ENCODE data around the gene TGM4. TPM values are rescaled to one million over a fixed set of nuclear protein-coding genes. Genes with fewer than 3 reads are reported as not detected.
A peak's percentile ranks its signal among the peaks of the same experiment; 100 is the strongest.

Gene TGM4
- total and polyA plus RNA-seq, 5 donors = not detected

GRCh38 chr3:44915702-44916438 lies 41.5 kb downstream of the TGM4 start:
- DNase-seq = peak in 1 of 3 donors; percentile 25
- WGBS = 44% methylated on average over 8 of the region's 8 CpGs
- no peaks in the 10 kb centered on the region for H3K27me3 ChIP-seq (ENCODE audit: control insufficient read depth, insufficient read depth)
- H3K4me1 ChIP-seq (ENCODE audit: control insufficient read depth, insufficient read depth, low read length) = no peaks in the 10 kb centered on the region
- no peaks in the 10 kb centered on the region for H3K9me3 ChIP-seq (ENCODE audit: control insufficient read depth, low read length)
- H3K4me3 ChIP-seq (ENCODE audit: low read length) = no peak overlapping the region
- no peak overlapping the region for H3K27ac ChIP-seq (ENCODE audit: low read length)
- peak; percentile 20 to 48 for ATAC-seq
- intact Hi-C loops (cut with DNase I) = no loop called here

- Histone ChIP-seq H3K9me3 (ENCODE audit: control insufficient read depth, low read length) (no peaks in the 10 kb centered on the region), H3K27me3 (ENCODE audit: control insufficient read depth, insufficient read depth) (no peaks in the 10 kb centered on the region), H3K4me1 (ENCODE audit: control insufficient read depth, insufficient read depth, low read length) (no peaks in the 10 kb centered on the region), H3K4me3 (ENCODE audit: low read length) (no peak overlapping the region), H3K27ac (ENCODE audit: low read length) (no peak overlapping the region)
- intact Hi-C loops (cut with DNase I) = no loop called here
- no peak for ATAC-seq
- no peak for DNase-seq
- WGBS = 93% methylated on average over 12 of the region's 12 CpGs
Observed at GRCh38 chr3:44918087-44918486, 43.7 kb downstream of the TGM4 start.

DNA sequence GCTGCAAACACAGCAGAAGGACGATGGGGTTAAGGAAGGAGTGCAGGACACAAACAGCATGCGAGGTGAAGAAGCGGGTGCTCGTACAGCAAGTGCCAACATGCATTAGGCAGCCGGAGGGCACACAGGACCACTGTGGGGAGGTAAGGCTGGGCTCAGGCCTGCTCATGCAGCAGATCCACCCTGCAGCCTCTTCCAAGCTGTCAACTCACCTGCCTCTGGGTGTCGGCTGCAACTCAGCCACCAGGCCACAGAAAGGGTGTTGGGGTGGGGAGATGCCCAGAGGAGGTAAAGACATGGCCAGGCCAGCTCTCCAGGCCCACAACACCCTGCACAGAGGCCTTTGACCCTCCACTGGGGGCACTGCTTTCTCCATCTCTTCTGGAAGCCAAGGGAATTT lies 44.2 kb downstream of the TGM4 start:
- no peak for ATAC-seq
- H3K4me3 ChIP-seq (ENCODE audit: low read length) = no peak overlapping the region
- H3K27me3 ChIP-seq (ENCODE audit: control insufficient read depth, insufficient read depth) = no peaks in the 10 kb centered on the region
- H3K27ac ChIP-seq (ENCODE audit: low read length) = no peak overlapping the region
- no peak for DNase-seq
- no peaks in the 10 kb centered on the region for H3K9me3 ChIP-seq (ENCODE audit: control insufficient read depth, low read length)
- intact Hi-C loops (cut with DNase I) = no loop called here
- 90% methylated on average over 6 of the region's 6 CpGs for WGBS
- no peaks in the 10 kb centered on the region for H3K4me1 ChIP-seq (ENCODE audit: control insufficient read depth, insufficient read depth, low read length)

DNA sequence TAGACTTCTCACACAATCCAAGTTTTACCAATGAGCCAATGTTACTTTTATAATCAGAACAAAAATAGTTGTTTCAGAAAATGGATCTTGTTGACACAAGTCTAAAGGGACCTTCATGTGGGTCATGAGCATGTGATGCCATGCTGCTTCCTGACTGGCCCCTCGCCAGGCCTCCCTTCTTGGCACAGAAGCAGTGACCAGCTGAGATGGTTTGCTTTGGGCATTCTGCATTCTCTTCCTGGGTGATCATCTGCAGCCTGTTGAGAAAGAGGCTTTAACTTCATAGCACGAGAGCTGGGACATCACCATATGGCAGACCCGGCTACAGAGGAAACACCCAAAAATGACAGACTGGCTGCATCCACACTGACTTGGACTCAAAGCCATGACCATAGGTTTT lies 45.7 kb downstream of the TGM4 start:
- DNase-seq (no peak), ATAC-seq (no peak)
- Histone ChIP-seq H3K4me3 (ENCODE audit: low read length) (no peak overlapping the region), H3K9me3 (ENCODE audit: control insufficient read depth, low read length) (no peaks in the 10 kb centered on the region), H3K27ac (ENCODE audit: low read length) (no peak overlapping the region), H3K27me3 (ENCODE audit: control insufficient read depth, insufficient read depth) (no peaks in the 10 kb centered on the region), H3K4me1 (ENCODE audit: control insufficient read depth, insufficient read depth, low read length) (no peaks in the 10 kb centered on the region)
- 95% methylated on average over 3 of the region's 3 CpGs for WGBS
- intact Hi-C loops (cut with DNase I) = no loop called here

DNA sequence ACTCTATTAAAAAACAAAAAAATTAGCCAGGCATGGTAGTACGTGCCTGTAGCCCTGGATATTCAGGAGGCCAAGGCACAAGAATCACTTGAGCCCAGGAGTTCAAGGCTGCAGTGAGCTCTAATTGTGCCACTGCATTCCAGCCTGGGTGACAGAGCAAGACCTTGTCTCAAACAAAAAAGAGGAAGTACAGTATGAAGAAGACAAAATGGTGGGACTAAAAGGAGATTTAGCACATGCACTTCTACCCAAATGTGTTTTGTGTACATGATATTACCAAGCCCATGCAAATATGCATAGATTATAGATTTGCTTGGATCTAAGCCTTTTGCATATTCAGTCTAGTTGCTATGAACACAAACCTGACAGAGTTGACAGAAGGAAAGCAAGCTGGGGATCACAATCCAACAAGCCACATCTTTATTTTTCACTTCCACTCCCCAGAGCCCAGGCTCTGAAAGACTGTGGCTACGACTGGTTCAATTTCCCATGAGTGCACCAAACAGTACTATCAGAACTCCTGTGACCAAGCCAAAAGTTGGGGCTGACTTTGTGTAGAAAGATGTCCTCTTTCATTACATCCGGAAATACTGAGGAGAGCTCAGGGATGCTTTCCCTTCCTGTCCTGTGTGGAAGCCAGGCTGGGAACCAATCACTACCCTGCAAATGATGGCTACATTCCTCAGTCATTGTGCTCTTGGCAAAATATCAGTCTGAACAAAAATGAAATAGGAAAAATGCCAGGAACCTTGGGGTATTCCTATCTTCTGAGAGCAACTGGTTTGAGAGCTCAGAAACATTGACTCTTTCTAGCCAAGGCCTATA lies 49.4 kb downstream of the TGM4 start:
- H3K4me3 ChIP-seq (ENCODE audit: low read length) = no peak overlapping the region
- intact Hi-C loops (cut with DNase I) = no loop called here
- WGBS = 59% methylated on average over 3 of the region's 3 CpGs

DNA sequence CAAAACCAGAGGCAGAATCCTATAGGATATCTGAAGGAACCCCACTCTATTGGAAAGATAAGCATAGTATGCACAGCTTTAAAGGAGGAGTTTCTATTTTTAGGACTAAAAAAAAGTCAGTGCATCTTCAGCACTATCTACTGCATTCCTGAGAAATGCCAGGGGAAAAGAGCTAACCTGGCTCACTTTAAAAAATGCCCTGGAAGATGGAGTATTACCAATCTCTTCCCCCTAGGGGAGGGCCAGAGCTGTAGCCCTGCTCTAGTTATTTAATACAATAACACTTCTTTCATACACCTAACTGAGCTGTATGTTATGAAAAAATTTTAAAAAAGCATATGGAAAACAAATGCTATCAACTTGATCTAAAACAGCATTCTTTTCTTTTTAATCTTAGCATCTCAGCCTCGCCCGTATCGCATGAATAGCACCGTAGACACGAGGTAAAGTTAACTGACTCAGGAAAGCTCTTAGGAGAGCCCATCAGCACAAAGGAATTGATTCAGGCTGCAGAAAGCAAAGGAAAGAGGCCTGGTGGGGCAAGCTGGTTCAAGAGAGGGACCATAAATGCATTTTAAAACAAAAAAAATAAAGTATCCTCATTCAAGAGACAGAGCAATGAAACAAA lies 50.2 kb downstream of the TGM4 start:
- Histone ChIP-seq H3K27me3 (ENCODE audit: control insufficient read depth, insufficient read depth) (no peaks in the 10 kb centered on the region), H3K9me3 (ENCODE audit: control insufficient read depth, low read length) (no peaks in the 10 kb centered on the region), H3K4me1 (ENCODE audit: control insufficient read depth, insufficient read depth, low read length) (no peaks in the 10 kb centered on the region), H3K4me3 (ENCODE audit: low read length) (no peak overlapping the region), H3K27ac (ENCODE audit: low read length) (no peak overlapping the region)
- intact Hi-C loops (cut with DNase I) = no loop called here
- 74% methylated on average over 5 of the region's 5 CpGs for WGBS
- ATAC-seq (no peak), DNase-seq (no peak)

More for the DNA sequence above, 49.4 kb downstream of the TGM4 start:
- Histone ChIP-seq H3K9me3 (ENCODE audit: control insufficient read depth, low read length) (no peaks in the 10 kb centered on the region), H3K27me3 (ENCODE audit: control insufficient read depth, insufficient read depth) (no peaks in the 10 kb centered on the region), H3K27ac (ENCODE audit: low read length) (no peak overlapping the region), H3K4me1 (ENCODE audit: control insufficient read depth, insufficient read depth, low read length) (no peaks in the 10 kb centered on the region)
- DNase-seq (no peak), ATAC-seq (peak in 1 of 2 donors; percentile 37)

DNA sequence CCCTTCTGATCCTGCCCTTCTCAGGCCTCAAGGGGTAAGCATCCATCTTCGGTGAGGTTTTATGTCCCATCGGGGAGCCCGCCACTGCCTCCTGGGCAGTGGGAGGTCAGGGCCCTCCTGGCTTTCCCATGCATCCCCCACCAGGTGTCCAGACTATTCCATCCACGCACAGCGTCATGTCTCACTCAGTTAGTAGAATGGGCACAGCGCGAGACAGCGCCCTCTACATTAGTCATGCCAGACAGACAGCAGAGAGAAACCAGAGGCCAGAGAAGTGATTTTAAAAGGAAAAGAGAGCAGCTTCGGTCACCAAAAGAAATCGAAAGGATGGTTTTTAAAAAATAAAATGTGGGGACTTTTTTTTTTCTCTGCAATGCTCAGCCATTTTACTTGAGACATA lies 51.8 kb downstream of the TGM4 start:
- H3K4me1 ChIP-seq (ENCODE audit: control insufficient read depth, insufficient read depth, low read length) = no peaks in the 10 kb centered on the region
- intact Hi-C loops (cut with DNase I) = no loop called here
- no peak overlapping the region for H3K27ac ChIP-seq (ENCODE audit: low read length)
- DNase-seq (no peak), ATAC-seq (no peak)
- no peaks in the 10 kb centered on the region for H3K9me3 ChIP-seq (ENCODE audit: control insufficient read depth, low read length)
- 94% methylated on average over 10 of the region's 10 CpGs for WGBS
- H3K27me3 ChIP-seq (ENCODE audit: control insufficient read depth, insufficient read depth) = no peaks in the 10 kb centered on the region
- H3K4me3 ChIP-seq (ENCODE audit: low read length) = no peak overlapping the region

GRCh38 chr3:44926921-44927320 lies 52.5 kb downstream of the TGM4 start:
- intact Hi-C loops (cut with DNase I) = no loop called here

DNA sequence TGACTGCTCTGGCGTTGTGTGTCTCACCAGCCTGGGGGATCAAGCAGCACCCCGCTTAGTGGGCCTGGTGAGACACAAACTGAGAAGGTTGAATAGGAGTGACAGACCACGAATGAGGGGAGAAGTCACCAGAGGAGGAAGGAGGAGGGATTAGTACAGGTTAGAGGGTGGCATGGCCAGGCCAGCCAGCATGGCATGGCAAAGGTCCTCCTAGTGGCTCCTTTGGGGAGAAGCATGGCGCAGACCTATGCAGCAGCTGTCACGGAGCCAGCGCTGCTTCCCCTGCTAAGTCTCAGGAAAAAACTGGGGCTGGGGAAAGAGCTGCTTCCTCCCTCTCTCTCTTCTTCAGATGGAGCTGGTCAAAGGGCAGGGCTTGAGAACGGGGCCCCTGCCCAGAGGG lies 53.0 kb downstream of the TGM4 start:
- H3K4me3 ChIP-seq (ENCODE audit: low read length) = no peak overlapping the region
- DNase-seq = no peak
- WGBS = 95% methylated on average over 7 of the region's 7 CpGs
- no peaks in the 10 kb centered on the region for H3K9me3 ChIP-seq (ENCODE audit: control insufficient read depth, low read length)
- ATAC-seq = no peak
- H3K27ac ChIP-seq (ENCODE audit: low read length) = no peak overlapping the region
- no peaks in the 10 kb centered on the region for H3K4me1 ChIP-seq (ENCODE audit: control insufficient read depth, insufficient read depth, low read length)
- no peaks in the 10 kb centered on the region for H3K27me3 ChIP-seq (ENCODE audit: control insufficient read depth, insufficient read depth)
- intact Hi-C loops (cut with DNase I) = no loop called here

More at GRCh38 chr3:44926921-44927320, 52.5 kb downstream of the TGM4 start:
- DNase-seq = no peak
- no peak overlapping the region for H3K27ac ChIP-seq (ENCODE audit: low read length)
- 71% methylated on average over 7 of the region's 7 CpGs for WGBS
- ATAC-seq = no peak
- H3K4me1 ChIP-seq (ENCODE audit: control insufficient read depth, insufficient read depth, low read length) = no peaks in the 10 kb centered on the region
- H3K9me3 ChIP-seq (ENCODE audit: control insufficient read depth, low read length) = no peaks in the 10 kb centered on the region
- H3K27me3 ChIP-seq (ENCODE audit: control insufficient read depth, insufficient read depth) = no peaks in the 10 kb centered on the region
- H3K4me3 ChIP-seq (ENCODE audit: low read length) = no peak overlapping the region

DNA sequence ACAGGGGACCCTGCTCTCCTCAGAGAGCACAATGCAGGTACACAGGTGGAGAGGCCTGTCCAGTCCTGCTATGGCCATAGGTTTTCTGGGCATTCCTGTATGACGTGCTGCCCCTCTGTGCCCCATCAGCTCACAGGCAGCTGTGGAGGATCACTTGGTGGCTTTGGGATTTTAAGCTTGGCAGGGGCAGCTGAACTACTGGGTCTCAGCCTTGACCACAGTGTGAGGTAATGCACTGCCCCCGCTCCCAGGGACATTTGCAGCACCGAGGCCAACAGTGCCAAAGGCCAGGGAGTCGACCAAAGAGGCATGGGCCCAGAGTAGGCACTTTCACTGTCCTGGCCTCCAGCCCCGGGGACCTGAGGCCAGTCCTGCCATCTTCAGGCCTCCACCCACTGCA lies 55.4 kb downstream of the TGM4 start:
- Histone ChIP-seq H3K9me3 (ENCODE audit: control insufficient read depth, low read length) (no peaks in the 10 kb centered on the region), H3K4me3 (ENCODE audit: low read length) (no peak overlapping the region), H3K27ac (ENCODE audit: low read length) (no peak overlapping the region), H3K27me3 (ENCODE audit: control insufficient read depth, insufficient read depth) (no peaks in the 10 kb centered on the region), H3K4me1 (ENCODE audit: control insufficient read depth, insufficient read depth, low read length) (peaks cover 3% of the 10 kb centered on the region)
- peak in 1 of 2 donors; percentile 11 for ATAC-seq
- WGBS = 94% methylated on average over 5 of the region's 5 CpGs
- intact Hi-C loops (cut with DNase I) = no loop called here
- DNase-seq = no peak

- H3K27ac ChIP-seq (ENCODE audit: low read length) = no peak overlapping the region
- WGBS = 96% methylated on average over 2 of the region's 2 CpGs
- no peak for ATAC-seq
- intact Hi-C loops (cut with DNase I) = no loop called here
- no peaks in the 10 kb centered on the region for H3K9me3 ChIP-seq (ENCODE audit: control insufficient read depth, low read length)
- DNase-seq = no peak
- no peaks in the 10 kb centered on the region for H3K27me3 ChIP-seq (ENCODE audit: control insufficient read depth, insufficient read depth)
- peaks cover 3% of the 10 kb centered on the region for H3K4me1 ChIP-seq (ENCODE audit: control insufficient read depth, insufficient read depth, low read length)
- H3K4me3 ChIP-seq (ENCODE audit: low read length) = no peak overlapping the region
Observed at GRCh38 chr3:44930911-44931310, 56.5 kb downstream of the TGM4 start.

All from right cardiac atrium (tissue), 5 donors.